Suprapubic skin (tissue), 4 donors: ENCODE measurements around the gene AACS.

Experiments
- CTCF ChIP-seq, 2 donors: fragments of 200-600 bp in 1 of 2; fragments of 450-650 bp in 1 of 2; sonication (generic) in 1 of 2; IDR thresholded peaks; one replicate each; pipeline ENCODE4 v1.5.1; 2016 to 2019; ENCODE audit warnings: antibody characterized with exemption in 2 of 2, mild to moderate bottlenecking in 1 of 2, moderate library complexity in 1 of 2
- POLR2A ChIP-seq, 2 donors: fragments of 450-650 bp; IDR thresholded peaks; one replicate each; pipeline ENCODE4 v1.6.1; 2017; ENCODE audit warnings: antibody characterized with exemption in 2 of 2, mild to moderate bottlenecking in 2 of 2, moderate library complexity in 2 of 2
- POLR2AphosphoS5 ChIP-seq, 3 donors: sonication (generic); formaldehyde crosslinking; IDR thresholded peaks; one replicate each; pipeline ENCODE4 v1.6.1; 2017; ENCODE audit warnings: antibody characterized with exemption in 3 of 3

- no peak for TF ChIP-seq POLR2A (IDR thresholded peaks at IDR 0.05)
- no peak for TF ChIP-seq CTCF (IDR thresholded peaks at IDR 0.05)
- no peak for TF ChIP-seq POLR2AphosphoS5 (IDR thresholded peaks at IDR 0.05)
These were observed 121.4 kb downstream of the AACS start for GRCh38 chr12:125186471-125187147.
